GM11168 (cell line): ENCODE results near the gene ME1.
"Not testable (repeated sequence)": the region's sequence is repeated elsewhere in the genome, so short reads cannot be mapped to it uniquely, and the experiment has no call there.

Experiments
- in situ Hi-C: fragments of 300-500 bp; cut with MboI; formaldehyde crosslinking; loops from one replicate; pipeline ENCODE4 v1.12.0; 2022; ENCODE audit warnings: low sequenced_read_pairs; ENCODE audit not compliant: unreplicated experiment

Gene ME1

GRCh38 chr6:83365931-83366330 lies 64.9 kb downstream of the ME1 start:
- in situ Hi-C loops, result no loop called here

- in situ Hi-C loops, result not testable (repeated sequence)
Measured at GRCh38 chr6:83362349-83362748, 68.5 kb downstream of the ME1 start.

GRCh38 chr6:83359638-83360037 lies 71.2 kb downstream of the ME1 start:
- in situ Hi-C loops, result no loop called here

- in situ Hi-C loops, result no loop called here
Measured at GRCh38 chr6:83354747-83355146, 76.1 kb downstream of the ME1 start.

GRCh38 chr6:83352424-83353061 lies 78.3 kb downstream of the ME1 start:
- in situ Hi-C loops, result no loop called here

- in situ Hi-C loops, result no loop called here
Measured at GRCh38 chr6:83343121-83343520, 87.7 kb downstream of the ME1 start.

- in situ Hi-C loops, result no loop called here
Measured at GRCh38 chr6:83341765-83342164, 89.1 kb downstream of the ME1 start.

- in situ Hi-C loops, result not testable (repeated sequence)
Measured at GRCh38 chr6:83333916-83334315, 96.9 kb downstream of the ME1 start.

GRCh38 chr6:83333500-83333899 lies 97.4 kb downstream of the ME1 start:
- in situ Hi-C loops, result no loop called here

- in situ Hi-C loops, result no loop called here
Measured at GRCh38 chr6:83314693-83315092, 116.2 kb downstream of the ME1 start.

- in situ Hi-C loops, result no loop called here
Measured at GRCh38 chr6:83313882-83314281, 117.0 kb downstream of the ME1 start.

GRCh38 chr6:83311231-83311630 lies 119.6 kb downstream of the ME1 start:
- in situ Hi-C loops, result no loop called here

GRCh38 chr6:83310046-83310445 lies 120.8 kb downstream of the ME1 start:
- in situ Hi-C loops, result no loop called here

- in situ Hi-C loops, result no loop called here
Measured at GRCh38 chr6:83309344-83309743, 121.5 kb downstream of the ME1 start.

- in situ Hi-C loops, result no loop called here
Measured at GRCh38 chr6:83308833-83309232, 122.0 kb downstream of the ME1 start.

GRCh38 chr6:83307849-83308248 lies 123.0 kb downstream of the ME1 start:
- in situ Hi-C loops, result no loop called here

GRCh38 chr6:83303426-83303825 lies 127.4 kb downstream of the ME1 start:
- in situ Hi-C loops, result no loop called here

GRCh38 chr6:83294676-83295075 lies 136.2 kb downstream of the ME1 start:
- in situ Hi-C loops, result no loop called here

- in situ Hi-C loops, result no loop called here
Measured at GRCh38 chr6:83292900-83293843, 137.7 kb downstream of the ME1 start.

GRCh38 chr6:83287298-83287697 lies 143.6 kb downstream of the ME1 start:
- in situ Hi-C loops, result not testable (repeated sequence)

GRCh38 chr6:83285917-83286316 lies 144.9 kb downstream of the ME1 start:
- in situ Hi-C loops, result no loop called here

GRCh38 chr6:83273596-83273995 lies 157.3 kb downstream of the ME1 start:
- in situ Hi-C loops, result no loop called here
